Measurements from ENCODE around the gene MMP11. TPM values are rescaled to one million over a fixed set of nuclear protein-coding genes. Genes with fewer than 3 reads are reported as not detected.
"Not testable (repeated sequence)": the region's sequence is repeated elsewhere in the genome, so short reads cannot be mapped to it uniquely, and the experiment has no call there.

MMP11 gene, protein sequence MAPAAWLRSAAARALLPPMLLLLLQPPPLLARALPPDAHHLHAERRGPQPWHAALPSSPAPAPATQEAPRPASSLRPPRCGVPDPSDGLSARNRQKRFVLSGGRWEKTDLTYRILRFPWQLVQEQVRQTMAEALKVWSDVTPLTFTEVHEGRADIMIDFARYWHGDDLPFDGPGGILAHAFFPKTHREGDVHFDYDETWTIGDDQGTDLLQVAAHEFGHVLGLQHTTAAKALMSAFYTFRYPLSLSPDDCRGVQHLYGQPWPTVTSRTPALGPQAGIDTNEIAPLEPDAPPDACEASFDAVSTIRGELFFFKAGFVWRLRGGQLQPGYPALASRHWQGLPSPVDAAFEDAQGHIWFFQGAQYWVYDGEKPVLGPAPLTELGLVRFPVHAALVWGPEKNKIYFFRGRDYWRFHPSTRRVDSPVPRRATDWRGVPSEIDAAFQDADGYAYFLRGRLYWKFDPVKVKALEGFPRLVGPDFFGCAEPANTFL
- total RNA-seq: 0.34 and 0.69 TPM in 2 replicates

DNA sequence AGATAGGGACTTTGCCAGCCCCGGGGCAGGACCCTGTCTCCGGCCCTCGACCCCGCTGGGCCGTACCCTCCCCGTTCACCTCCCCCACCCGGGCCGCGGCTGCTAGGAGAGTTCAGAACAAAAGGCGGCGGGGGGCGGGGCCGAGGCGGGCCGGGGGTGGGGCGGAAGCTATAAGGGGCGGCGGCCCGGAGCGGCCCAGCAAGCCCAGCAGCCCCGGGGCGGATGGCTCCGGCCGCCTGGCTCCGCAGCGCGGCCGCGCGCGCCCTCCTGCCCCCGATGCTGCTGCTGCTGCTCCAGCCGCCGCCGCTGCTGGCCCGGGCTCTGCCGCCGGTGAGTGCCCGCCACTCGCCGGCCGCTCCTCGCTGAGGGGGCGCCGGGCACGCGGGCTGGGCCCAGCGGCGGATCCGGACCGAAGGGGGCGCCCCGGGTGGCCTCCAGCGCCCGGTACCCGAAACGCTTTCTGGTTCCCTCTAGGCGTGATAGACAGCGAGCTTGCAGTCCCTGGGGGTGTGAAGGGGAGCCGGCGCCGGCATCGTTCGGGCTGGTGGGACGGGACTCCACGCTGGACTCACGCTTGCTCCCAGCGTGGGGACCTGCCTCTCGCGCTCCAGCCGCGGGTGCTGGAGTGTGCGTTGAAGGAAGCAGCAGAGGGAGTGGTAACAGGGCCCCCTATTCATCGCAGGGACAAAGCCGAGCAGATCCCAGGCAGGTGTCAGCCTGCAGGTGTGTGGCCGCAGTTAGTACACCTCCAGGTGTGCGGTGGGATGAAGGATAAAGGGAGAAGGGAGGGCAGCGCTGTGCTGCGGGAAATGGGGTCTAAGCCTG lies at the start of gene MMP11:
Gene MMP11, plus strand, starts transcription at position 201 of the 825 bp plus-strand sequence. Its CDS starts 22 bp downstream, at position 223.
- Mint-ChIP-seq H3K27ac (no peak within 1 kb of the TSS), H3K27me3 (ENCODE audit: insufficient read depth) (peaks cover 19% of the 10 kb centered on the region), H3K4me1 (ENCODE audit: low read depth) (peaks cover 4% of the 10 kb centered on the region), H3K9me3 (no peaks in the 10 kb centered on the region), H3K4me3 (peak within 1 kb of the TSS; percentile 57), H3K36me3 (ENCODE audit: low read depth) (no peaks in the 10 kb centered on the region)
- DNase-seq (ENCODE audit: low spot score): peak; percentile 34
- intact Hi-C loops (cut with micrococcal nuclease): loop anchor here (1.0 kb wide), 1 partner anchor 14 kb away; no protein-coding TSS in a partner anchor

DNA sequence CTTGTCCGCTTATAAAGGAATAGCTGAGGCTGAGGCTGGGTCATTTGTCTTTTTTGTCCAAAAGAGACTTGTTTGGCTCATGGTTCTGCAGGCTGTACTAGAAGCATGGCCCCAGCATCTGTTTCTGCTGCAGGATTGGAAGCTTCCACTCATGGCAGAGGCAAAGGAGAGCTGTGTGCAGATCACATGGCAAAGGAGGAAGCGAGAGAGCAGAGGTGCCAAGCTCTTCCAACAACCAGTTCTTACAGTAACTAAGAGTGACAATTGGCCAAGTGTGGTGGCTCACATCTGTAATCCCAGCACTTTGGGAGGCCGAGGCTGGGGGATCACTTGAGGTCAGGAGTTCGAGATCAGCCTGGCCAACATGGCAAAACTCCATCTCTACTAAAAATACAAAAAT lies 44.5 kb upstream of the MMP11 start:
- DNase-seq (ENCODE audit: low spot score); intact Hi-C loops (cut with micrococcal nuclease); H3K4me1 Mint-ChIP-seq (ENCODE audit: low read depth); H3K36me3 Mint-ChIP-seq (ENCODE audit: low read depth); H3K4me3 Mint-ChIP-seq; H3K27ac Mint-ChIP-seq; H3K9me3 Mint-ChIP-seq; H3K27me3 Mint-ChIP-seq (ENCODE audit: insufficient read depth): not testable (repeated sequence)

DNA sequence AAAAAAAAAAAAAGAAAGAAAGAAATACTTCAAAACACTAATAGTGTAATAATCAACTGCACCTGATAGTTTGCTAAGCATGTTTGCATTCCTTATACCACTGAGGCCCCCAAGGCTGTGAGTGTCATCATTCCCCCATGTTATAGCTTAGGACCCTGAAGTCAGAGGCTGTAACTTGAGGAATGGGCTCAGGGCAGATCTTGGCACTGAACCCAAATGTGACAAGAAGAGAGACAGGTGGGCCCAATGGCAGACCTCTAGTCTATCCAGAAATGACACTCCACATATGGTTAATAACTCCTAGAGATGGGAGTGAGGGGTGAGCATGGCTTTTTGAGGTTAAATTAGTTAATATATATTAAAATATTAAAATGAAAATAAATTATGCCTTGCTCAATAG lies 35.0 kb upstream of the MMP11 start:
- Mint-ChIP-seq H3K27ac (no peak overlapping the region), H3K9me3 (no peaks in the 10 kb centered on the region), H3K36me3 (ENCODE audit: low read depth) (no peaks in the 10 kb centered on the region), H3K27me3 (ENCODE audit: insufficient read depth) (peaks cover 6% of the 10 kb centered on the region), H3K4me3 (no peak overlapping the region), H3K4me1 (ENCODE audit: low read depth) (no peaks in the 10 kb centered on the region)
- intact Hi-C loops (cut with micrococcal nuclease): no loop called here
- no peak for DNase-seq (ENCODE audit: low spot score)

DNA sequence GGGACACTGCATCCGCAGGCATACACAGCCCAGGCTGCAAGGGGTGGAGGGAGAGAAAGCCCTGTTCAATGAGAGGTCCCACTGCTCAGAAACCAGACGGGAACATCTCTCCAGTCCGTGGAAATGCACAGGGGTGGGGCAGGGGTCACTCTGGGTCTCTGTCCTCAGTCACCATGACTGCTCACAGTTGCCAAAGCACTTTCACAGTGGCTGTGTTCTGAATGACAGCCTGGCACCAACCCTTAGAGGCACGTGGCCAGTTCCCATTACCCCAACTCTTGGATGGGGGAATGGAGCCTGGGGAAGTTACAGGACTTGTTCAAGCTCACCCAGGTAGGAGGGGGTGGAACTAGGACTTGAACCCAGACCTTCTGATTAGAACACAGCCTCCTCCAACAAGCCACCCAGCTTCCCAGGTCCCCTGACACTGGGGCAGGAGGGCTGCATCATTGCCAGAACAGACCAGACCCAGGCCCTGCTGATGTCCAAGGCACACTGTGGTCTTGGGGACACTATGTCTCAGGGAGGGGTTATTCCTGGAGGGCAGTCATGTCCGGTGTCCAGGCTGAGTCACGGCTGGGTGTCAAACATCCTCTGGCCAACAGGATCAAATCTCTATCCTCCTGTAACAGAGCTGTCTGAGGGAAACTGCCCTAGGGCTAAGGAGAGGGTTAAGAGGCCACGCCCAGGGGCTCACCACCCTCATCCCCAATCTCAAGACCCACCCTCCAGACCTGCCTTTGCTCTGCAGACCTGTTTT lies 30.0 kb upstream of the MMP11 start:
- Mint-ChIP-seq H3K27me3 (ENCODE audit: insufficient read depth) (peaks cover 6% of the 10 kb centered on the region), H3K9me3 (peaks cover 14% of the 10 kb centered on the region)

DNA sequence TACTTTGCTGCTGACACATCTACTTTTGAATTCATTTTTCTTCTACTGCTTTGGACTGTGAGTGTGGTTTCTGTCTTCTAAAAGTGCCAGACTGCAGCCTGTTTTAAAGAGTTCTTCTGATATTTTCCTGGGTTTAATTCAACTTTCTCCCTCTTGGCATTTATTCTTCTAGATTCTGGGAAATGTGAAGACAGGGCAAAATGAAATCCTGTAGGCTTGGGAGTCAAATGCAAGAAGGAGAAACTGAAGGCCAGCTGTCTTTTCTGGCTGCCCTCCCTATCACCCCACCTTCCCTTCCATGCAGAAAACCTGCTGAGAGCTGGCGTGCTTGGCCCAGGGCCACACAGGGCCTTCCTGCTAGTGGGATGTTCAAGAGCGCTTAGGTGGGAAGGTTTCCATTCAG lies 29.3 kb upstream of the MMP11 start:
- peaks cover 22% of the 10 kb centered on the region for H3K36me3 Mint-ChIP-seq (ENCODE audit: low read depth)
- peaks cover 14% of the 10 kb centered on the region for H3K9me3 Mint-ChIP-seq
- no peak overlapping the region for H3K27ac Mint-ChIP-seq
- H3K4me3 Mint-ChIP-seq: no peak overlapping the region
- no peaks in the 10 kb centered on the region for H3K4me1 Mint-ChIP-seq (ENCODE audit: low read depth)
- no peak for DNase-seq (ENCODE audit: low spot score)
- H3K27me3 Mint-ChIP-seq (ENCODE audit: insufficient read depth): peaks cover 6% of the 10 kb centered on the region
- intact Hi-C loops (cut with micrococcal nuclease): no loop called here

More for the DNA sequence above, 30.0 kb upstream of the MMP11 start:
- H3K36me3 Mint-ChIP-seq (ENCODE audit: low read depth): peaks cover 22% of the 10 kb centered on the region
- H3K4me1 Mint-ChIP-seq (ENCODE audit: low read depth): no peaks in the 10 kb centered on the region
- intact Hi-C loops (cut with micrococcal nuclease): no loop called here
- H3K27ac Mint-ChIP-seq: no peak overlapping the region
- DNase-seq (ENCODE audit: low spot score): no peak
- H3K4me3 Mint-ChIP-seq: no peak overlapping the region

DNA sequence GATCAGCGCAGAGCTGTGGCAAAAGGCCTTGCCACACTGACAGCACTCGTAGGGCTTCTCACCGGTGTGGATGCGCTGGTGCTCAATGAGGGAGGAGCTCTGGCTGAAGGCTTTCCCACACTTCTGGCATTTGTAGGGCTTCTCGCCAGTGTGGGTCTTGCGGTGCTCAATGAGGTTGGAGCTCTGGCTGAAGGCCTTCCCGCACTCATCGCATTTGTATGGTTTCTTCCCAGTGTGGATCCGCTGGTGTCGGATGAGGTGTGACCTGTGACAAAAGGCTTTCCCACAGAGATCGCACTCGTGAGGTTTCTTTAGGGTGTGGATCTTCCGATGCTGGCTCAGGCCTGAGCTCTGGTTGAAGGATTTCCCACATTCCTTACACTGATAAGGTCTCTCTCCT lies 28.6 kb upstream of the MMP11 start:
- Mint-ChIP-seq H3K27ac (no peak overlapping the region), H3K9me3 (peaks cover 14% of the 10 kb centered on the region), H3K4me3 (no peak overlapping the region), H3K36me3 (ENCODE audit: low read depth) (peaks cover 22% of the 10 kb centered on the region), H3K4me1 (ENCODE audit: low read depth) (no peaks in the 10 kb centered on the region), H3K27me3 (ENCODE audit: insufficient read depth) (peaks cover 3% of the 10 kb centered on the region)
- DNase-seq (ENCODE audit: low spot score): no peak
- intact Hi-C loops (cut with micrococcal nuclease): no loop called here

DNA sequence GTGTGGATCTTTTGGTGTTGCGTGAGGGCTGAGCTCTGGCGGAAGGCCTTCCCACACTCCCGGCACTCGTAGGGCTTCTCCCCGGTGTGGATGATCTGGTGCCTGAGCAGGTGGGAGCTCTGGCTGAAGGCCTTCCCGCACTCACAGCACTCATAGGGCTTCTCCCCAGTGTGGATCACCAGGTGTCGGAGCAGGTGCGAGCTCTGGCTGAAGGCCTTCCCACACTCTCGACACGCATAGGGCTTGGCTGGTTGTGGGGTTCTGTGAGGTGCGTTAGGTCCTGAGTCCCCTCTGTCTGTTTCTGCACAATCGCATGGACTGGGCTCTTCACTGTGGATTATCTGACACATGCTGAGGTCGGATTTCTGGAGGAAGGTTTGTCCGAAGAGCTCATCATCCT lies 28.2 kb upstream of the MMP11 start:
- Mint-ChIP-seq H3K36me3 (ENCODE audit: low read depth) (peaks cover 22% of the 10 kb centered on the region), H3K9me3 (peaks cover 14% of the 10 kb centered on the region), H3K27me3 (ENCODE audit: insufficient read depth) (peaks cover 3% of the 10 kb centered on the region), H3K27ac (no peak overlapping the region), H3K4me3 (no peak overlapping the region), H3K4me1 (ENCODE audit: low read depth) (peaks cover under 1% of the 10 kb centered on the region)
- no peak for DNase-seq (ENCODE audit: low spot score)
- intact Hi-C loops (cut with micrococcal nuclease): no loop called here

DNA sequence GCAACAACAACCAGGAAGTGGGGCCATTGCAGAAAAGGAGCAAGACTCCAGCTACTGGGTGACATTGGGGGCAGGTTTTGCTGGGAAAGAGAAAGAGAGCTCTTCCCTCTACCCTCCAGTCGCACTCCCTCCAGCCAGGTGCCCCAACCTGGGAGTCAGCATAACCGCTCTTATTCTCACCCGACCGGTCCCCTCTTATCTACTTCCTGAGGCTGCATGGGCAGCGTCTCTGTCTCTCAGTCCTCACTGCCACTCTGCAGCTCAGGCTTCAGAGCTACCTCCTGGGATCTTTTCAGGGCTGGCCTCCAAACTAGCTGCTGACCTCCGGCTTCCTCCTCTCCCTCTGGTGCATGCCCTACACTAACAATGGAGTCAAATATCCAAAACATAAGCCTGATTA lies 26.9 kb upstream of the MMP11 start:
- no peak overlapping the region for H3K4me3 Mint-ChIP-seq
- peaks cover 23% of the 10 kb centered on the region for H3K36me3 Mint-ChIP-seq (ENCODE audit: low read depth)
- H3K27ac Mint-ChIP-seq: no peak overlapping the region
- DNase-seq (ENCODE audit: low spot score): no peak
- intact Hi-C loops (cut with micrococcal nuclease): no loop called here
- H3K4me1 Mint-ChIP-seq (ENCODE audit: low read depth): peaks cover 12% of the 10 kb centered on the region
- H3K27me3 Mint-ChIP-seq (ENCODE audit: insufficient read depth): peaks cover 6% of the 10 kb centered on the region
- H3K9me3 Mint-ChIP-seq: peaks cover 14% of the 10 kb centered on the region

DNA sequence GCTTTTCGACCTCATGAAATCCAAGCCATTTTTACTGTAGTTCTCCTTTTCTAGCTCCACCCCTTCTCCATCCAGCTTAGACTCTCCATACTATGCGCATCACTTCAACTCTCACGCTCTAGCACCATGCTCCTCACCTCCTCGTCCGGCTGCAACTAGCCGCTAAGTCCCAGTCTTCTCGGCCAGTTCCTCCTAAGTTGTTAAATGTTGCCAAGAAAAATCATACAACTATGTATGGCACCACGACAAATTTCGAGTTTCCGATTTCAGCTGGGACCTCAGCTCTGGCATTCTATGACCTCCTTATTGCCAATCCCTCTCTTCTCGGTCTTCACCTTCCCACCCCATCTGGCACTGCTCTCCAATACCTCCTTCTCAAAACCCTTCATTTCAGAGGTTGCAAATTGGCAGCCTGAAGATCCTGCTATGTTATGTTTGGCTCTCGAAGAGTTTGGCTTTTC lies 22.8 kb upstream of the MMP11 start:
- peaks cover 7% of the 10 kb centered on the region for H3K27me3 Mint-ChIP-seq (ENCODE audit: insufficient read depth)
- peak overlapping the region; percentile 85 for H3K4me3 Mint-ChIP-seq
- H3K4me1 Mint-ChIP-seq (ENCODE audit: low read depth): peaks cover 12% of the 10 kb centered on the region
- no peak for DNase-seq (ENCODE audit: low spot score)
- no peak overlapping the region for H3K27ac Mint-ChIP-seq
- intact Hi-C loops (cut with micrococcal nuclease): loop anchor here (5.0 kb wide), 1 partner anchor 37 kb away; the partner anchor contains the start of gene SMARCB1
- H3K9me3 Mint-ChIP-seq: peaks cover 3% of the 10 kb centered on the region
- peaks cover 9% of the 10 kb centered on the region for H3K36me3 Mint-ChIP-seq (ENCODE audit: low read depth)

DNA sequence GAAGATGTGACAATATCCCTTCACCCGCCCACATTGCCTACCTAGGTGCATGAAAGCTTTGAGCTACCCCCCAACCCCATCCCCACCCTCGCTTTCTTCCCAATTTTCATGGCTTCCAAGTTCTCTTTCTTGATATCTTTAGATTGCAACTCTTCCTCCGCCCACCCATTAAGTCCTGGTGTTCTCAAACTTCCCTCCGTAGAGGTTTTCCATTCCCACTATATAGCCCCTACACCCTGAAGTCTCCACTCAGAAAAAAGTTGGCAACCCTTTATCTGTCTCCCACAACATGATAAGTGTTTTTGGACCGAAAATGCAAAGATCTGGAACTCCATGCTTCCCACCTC lies 22.3 kb upstream of the MMP11 start:
- intact Hi-C loops (cut with micrococcal nuclease): loop anchor here (5.0 kb wide), 1 partner anchor 37 kb away; the partner anchor contains the start of gene SMARCB1
- DNase-seq (ENCODE audit: low spot score): no peak
- Mint-ChIP-seq H3K4me3 (peak overlapping the region; percentile 85), H3K4me1 (ENCODE audit: low read depth) (peaks cover 12% of the 10 kb centered on the region), H3K27ac (peak overlapping the region; percentile 61), H3K36me3 (ENCODE audit: low read depth) (peaks cover 5% of the 10 kb centered on the region), H3K9me3 (no peaks in the 10 kb centered on the region), H3K27me3 (ENCODE audit: insufficient read depth) (peaks cover 7% of the 10 kb centered on the region)

DNA sequence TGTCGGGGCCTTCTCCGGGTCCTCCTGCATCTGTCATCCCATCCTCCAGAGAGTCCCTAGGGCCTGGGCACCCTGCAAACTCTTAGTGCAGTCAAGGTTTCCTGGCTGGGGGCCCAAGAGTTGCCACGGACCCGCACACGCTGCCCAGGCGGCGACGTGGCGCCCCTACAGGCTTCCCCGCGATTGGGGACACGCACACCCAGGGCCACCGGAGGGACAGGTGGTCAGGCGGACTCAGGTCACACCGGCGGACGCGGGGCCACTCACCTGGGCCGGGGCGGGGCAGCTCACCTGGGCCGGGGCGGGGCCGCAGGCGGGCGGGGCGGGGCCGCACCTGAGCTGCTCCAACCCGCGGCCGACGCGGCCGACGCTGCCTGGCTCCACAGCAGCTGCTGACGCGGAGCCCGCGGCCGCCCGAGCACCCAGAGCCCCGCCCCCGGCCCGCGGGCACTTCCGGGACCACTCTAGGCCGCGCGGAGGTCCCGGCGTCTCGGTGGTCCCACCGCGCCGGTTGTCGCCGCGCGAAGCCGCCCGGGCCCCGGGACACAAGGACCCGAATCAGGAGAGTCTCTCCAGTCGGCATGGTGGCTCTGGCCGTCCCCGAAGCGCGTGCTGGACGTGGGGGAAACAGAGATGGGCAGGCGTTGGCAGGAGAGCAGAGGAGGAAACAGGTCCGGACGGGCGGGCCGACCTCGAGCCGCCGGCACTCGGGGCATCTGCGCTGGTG lies 21.8 kb upstream of the MMP11 start, which contains the start of gene ZNF70:
Gene ZNF70, minus strand, starts transcription at position 399 of the 727 bp plus-strand sequence. CDS start 5,972 bp downstream, outside the sequence.
- peak within 1 kb of the TSS; percentile 61 for H3K27ac Mint-ChIP-seq
- peak within 1 kb of the TSS; percentile 85 for H3K4me3 Mint-ChIP-seq
- H3K36me3 Mint-ChIP-seq (ENCODE audit: low read depth): peaks cover 3% of the 10 kb centered on the region
- peak; percentile 77 for DNase-seq (ENCODE audit: low spot score)
- intact Hi-C loops (cut with micrococcal nuclease): loop anchor here (5.0 kb wide), 1 partner anchor 36 kb away; the partner anchor contains the start of gene SMARCB1
- peaks cover 7% of the 10 kb centered on the region for H3K27me3 Mint-ChIP-seq (ENCODE audit: insufficient read depth)
- H3K4me1 Mint-ChIP-seq (ENCODE audit: low read depth): peaks cover 12% of the 10 kb centered on the region
- H3K9me3 Mint-ChIP-seq: no peaks in the 10 kb centered on the region

All from activated T-helper 1 cell treated with anti-CD3 and anti-CD28 coated beads, Interleukin-12 subunit alpha, Interleukin-12 subunit beta, Interleukin-2, Interleukin-4 antibody, amounts not matched to agents 30 ng/mL and 10 ng/mL and 1 ng/mL, durations not matched to agents 14 hours and 24 hours and 36 hours (primary cell).